Naive thymus-derived CD4-positive, alpha-beta T cell (primary cell): ENCODE results near the gene PIK3CB. TPM values are rescaled to one million over a fixed set of nuclear protein-coding genes. Genes with fewer than 3 reads are reported as not detected.

ENCODE experiments used
- ATAC-seq: fragments of 150-1000 bp; cut with Tn5 transposase; 2 replicates; pipeline ENCODE4 v1.10.0; 2021; ENCODE audit warnings: mild to moderate bottlenecking, moderate library complexity
- CTCF ChIA-PET: fragments of 350-600 bp; sonication (Branson Sonifier 250); formaldehyde crosslinking; loops from one replicate; lab custom pipeline; 2021; ENCODE audit warnings: antibody characterized with exemption; lab: Charles Lee
- POLR2A ChIA-PET: fragments of 350-600 bp; sonication (Branson Sonifier 250); formaldehyde crosslinking; loops from one replicate; lab custom pipeline; 2021; ENCODE audit warnings: antibody characterized with exemption, inconsistent platforms; lab: Charles Lee
- DNase-seq, 9 donors: peaks; one replicate each; pipeline versions ENCODE4 v3.0.0 to v3.0.0-alpha.2; 2020 to 2022; ENCODE audit warnings: mixed read lengths in 1 of 9
- H3K27ac ChIP-seq: one replicate; pipeline ENCODE4 v1.7.0; 2013; ENCODE audit warnings: mild to moderate bottlenecking, low read depth, low read length, moderate library complexity
- H3K27me3 ChIP-seq, 2 donors: one replicate each; pipeline ENCODE4 v1.7.0; 2013; ENCODE audit warnings: low read length in 2 of 2, mild to moderate bottlenecking in 2 of 2, moderate library complexity in 2 of 2; ENCODE audit not compliant: control insufficient read depth in 2 of 2, insufficient read depth in 2 of 2
- H3K36me3 ChIP-seq, 3 experiments: 1 replicate in 2 of 3; 2 replicates in 1 of 3; pipeline ENCODE4 v1.7.0; 2013; ENCODE audit warnings: low read length in 3 of 3, mild to moderate bottlenecking in 3 of 3, moderate library complexity in 1 of 3; ENCODE audit not compliant: insufficient read depth in 3 of 3, control insufficient read depth in 2 of 3
- H3K4me1 ChIP-seq, 2 donors: one replicate each; pipeline ENCODE4 v1.7.0; 2013; ENCODE audit warnings: low read length in 2 of 2, mild to moderate bottlenecking in 2 of 2, moderate library complexity in 1 of 2; ENCODE audit not compliant: control insufficient read depth in 2 of 2, insufficient read depth in 2 of 2
- H3K4me3 ChIP-seq: 2 replicates; pipeline ENCODE4 v1.7.0; 2013; ENCODE audit warnings: mild to moderate bottlenecking, low read length
- H3K9me3 ChIP-seq, 3 experiments: 1 replicate in 2 of 3; 2 replicates in 1 of 3; pipeline ENCODE4 v1.7.0; 2013; ENCODE audit warnings: low read length in 3 of 3; ENCODE audit not compliant: control insufficient read depth in 2 of 3
- H3K27ac Mint-ChIP-seq, 9 donors: one replicate each; pipeline ENCODE4 v1.8.0; 2020 to 2022; ENCODE audit warnings: mixed read lengths in 9 of 9, mild to moderate bottlenecking in 8 of 9, moderate library complexity in 5 of 9, inconsistent platforms in 2 of 9
- H3K27me3 Mint-ChIP-seq, 5 donors: one replicate each; pipeline ENCODE4 v1.8.0; 2021 to 2022; ENCODE audit warnings: mixed read lengths in 5 of 5, mild to moderate bottlenecking in 1 of 5
- H3K36me3 Mint-ChIP-seq, 5 donors: one replicate each; pipeline ENCODE4 v1.8.0; 2020 to 2022; ENCODE audit warnings: mixed read lengths in 5 of 5, mild to moderate bottlenecking in 3 of 5, inconsistent platforms in 1 of 5
- H3K4me1 Mint-ChIP-seq, 7 donors: one replicate each; pipeline ENCODE4 v1.8.0; 2020 to 2022; ENCODE audit warnings: mixed read lengths in 7 of 7, mild to moderate bottlenecking in 3 of 7, inconsistent platforms in 1 of 7
- H3K4me3 Mint-ChIP-seq, 10 donors: one replicate each; pipeline ENCODE4 v1.8.0; 2020 to 2022; ENCODE audit warnings: mild to moderate bottlenecking in 10 of 10, mixed read lengths in 10 of 10, moderate library complexity in 6 of 10, inconsistent platforms in 2 of 10
- H3K9me3 Mint-ChIP-seq, 11 donors: one replicate each; pipeline ENCODE4 v1.8.0; 2020 to 2022; ENCODE audit warnings: mixed read lengths in 11 of 11, mild to moderate bottlenecking in 4 of 11, inconsistent platforms in 1 of 11, moderate library complexity in 1 of 11
- intact Hi-C, 2 donors: fragments of 100-400 bp; cut with micrococcal nuclease; formaldehyde crosslinking; loops; one replicate each; pipeline ENCODE4 v1.15.1; 2023
- polyA plus RNA-seq, 2 donors: library from polyadenylated mRNA; unstranded; fragments of 300-500 nt; fragmentation: Illumina TruSeq; gene quantifications; one replicate each; pipeline ENCODE4 v1.2.3, GENCODE V29; 2021
- total RNA-seq, 6 experiments: library from RNA in 5 of 6; stranded (reverse) in 5 of 6; gene quantifications; 1 replicate in 5 of 6; 2 replicates in 1 of 6; pipeline ENCODE4 v1.2.3 and lab custom pipeline; 2021 to 2026

Gene PIK3CB
- total and polyA plus RNA-seq, 7 experiments from 2014 or later = 19.6 to 46.9 (median 30.3) TPM

DNA sequence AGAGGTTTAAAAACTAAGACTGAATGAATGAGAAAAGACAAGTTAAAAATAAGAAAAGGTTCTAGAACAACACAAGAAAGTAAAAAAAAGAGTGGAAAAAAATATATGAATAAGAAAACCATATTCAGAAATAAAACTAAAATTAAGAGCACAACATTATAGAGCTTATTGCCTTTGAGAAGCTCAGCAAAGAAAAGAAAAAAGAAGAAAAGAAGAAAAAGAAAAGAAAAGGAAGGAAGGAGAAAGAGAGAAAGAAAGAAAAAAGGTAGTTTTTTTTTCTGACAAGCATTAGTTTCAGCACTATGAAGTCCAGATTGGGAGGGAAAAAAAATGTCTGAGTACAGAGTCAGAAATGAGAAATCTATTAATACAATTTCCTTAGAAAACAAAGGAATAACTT lies 144.7 kb downstream of the PIK3CB start:
- no peak for ATAC-seq
- Histone ChIP-seq H3K27ac (no peak overlapping the region), H3K4me3 (no peak overlapping the region), H3K27me3 (no peaks in the 10 kb centered on the region), H3K4me1 (no peaks in the 10 kb centered on the region), H3K36me3 (peaks cover 0 to 28% (median 4%) of the 10 kb centered on the region in 3 experiments), H3K9me3 (no peaks in the 10 kb centered on the region)
- ChIA-PET POLR2A (no interaction called here), CTCF (interaction anchor here (4.3 kb wide), 1 partner anchor 226 kb away, joined by 28 read pairs; no protein-coding TSS in a partner anchor)
- peaks cover 0 to 43% (median 22%) of the 10 kb centered on the region in 5 donors for H3K36me3 Mint-ChIP-seq
- no peaks in the 10 kb centered on the region for H3K27me3 Mint-ChIP-seq
- DNase-seq = no peak
- intact Hi-C loops = no loop called here
- peak overlapping the region in 4 of 9 donors; percentile 19 to 74 (median 50) for H3K27ac Mint-ChIP-seq
- no peaks in the 10 kb centered on the region for H3K9me3 Mint-ChIP-seq
- peaks cover 0 to 7% (median 0%) of the 10 kb centered on the region in 7 donors for H3K4me1 Mint-ChIP-seq
- no peak overlapping the region for H3K4me3 Mint-ChIP-seq

DNA sequence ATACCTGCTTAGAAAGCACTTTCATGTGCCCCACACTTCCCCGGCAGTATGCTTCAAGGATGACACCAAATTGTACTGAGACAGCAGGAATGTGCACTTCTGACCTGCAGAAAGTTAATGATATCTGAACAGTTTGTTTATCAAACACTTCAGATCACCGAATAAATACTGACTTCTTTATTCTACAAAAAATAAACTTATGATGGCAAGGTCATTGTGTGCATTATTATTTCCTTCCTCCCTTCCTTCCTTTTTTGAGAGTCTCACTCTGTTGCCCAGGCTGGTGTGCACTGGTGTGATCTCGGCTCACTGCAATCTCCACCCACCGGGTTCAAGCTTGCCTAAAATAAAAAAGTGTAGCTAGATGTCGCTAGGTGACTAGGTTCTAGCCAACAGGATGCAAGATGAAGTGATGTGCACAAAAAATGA lies 145.8 kb downstream of the PIK3CB start:
- H3K27me3 Mint-ChIP-seq = no peaks in the 10 kb centered on the region
- H3K4me3 Mint-ChIP-seq = no peak overlapping the region
- H3K36me3 ChIP-seq = peaks cover 0 to 18% (median 7%) of the 10 kb centered on the region in 3 experiments
- intact Hi-C loops = loop anchor here in 1 of 2 donors (10.0 kb wide), 1 partner anchor 274 kb away; no protein-coding TSS in a partner anchor
- H3K27ac Mint-ChIP-seq = peak overlapping the region in 2 of 9 donors; percentile 7 to 69
- no peaks in the 10 kb centered on the region for H3K9me3 Mint-ChIP-seq
- no peaks in the 10 kb centered on the region for H3K4me1 ChIP-seq
- DNase-seq (peak in 1 of 9 donors; percentile 13), ATAC-seq (no peak)
- ChIA-PET POLR2A (no interaction called here), CTCF (interaction anchor here (0.5 to 4.3 kb wide), 4 partner anchors 99 to 1875 kb away, joined by 3 to 28 read pairs (median 3); no protein-coding TSS in a partner anchor)
- peaks cover 0 to 36% (median 17%) of the 10 kb centered on the region in 5 donors for H3K36me3 Mint-ChIP-seq
- H3K9me3 ChIP-seq = no peaks in the 10 kb centered on the region
- no peak overlapping the region for H3K4me3 ChIP-seq
- H3K27ac ChIP-seq = no peak overlapping the region
- H3K27me3 ChIP-seq = no peaks in the 10 kb centered on the region
- peaks cover 0 to 7% (median 0%) of the 10 kb centered on the region in 7 donors for H3K4me1 Mint-ChIP-seq

DNA sequence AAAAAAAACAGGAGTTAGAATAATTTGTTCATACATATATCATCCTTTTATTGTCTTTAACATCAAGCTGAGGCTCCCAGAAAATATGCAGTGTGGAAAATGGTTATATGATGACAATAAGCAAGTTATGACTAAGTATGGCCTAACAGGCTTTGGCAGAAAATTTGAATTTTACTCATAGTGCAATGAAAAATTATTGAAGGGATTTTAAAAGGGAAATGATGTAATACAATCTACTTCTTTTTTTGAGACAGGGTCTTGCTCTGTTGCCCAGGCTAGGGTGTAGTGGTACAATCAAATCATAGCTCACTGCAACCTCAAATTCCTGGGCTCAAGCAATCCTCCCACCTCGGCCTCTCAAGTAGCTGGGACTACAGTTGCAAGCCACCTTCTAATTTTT lies 147.5 kb downstream of the PIK3CB start:
- peaks cover 0 to 7% (median 0%) of the 10 kb centered on the region in 7 donors for H3K4me1 Mint-ChIP-seq
- no peaks in the 10 kb centered on the region for H3K4me1 ChIP-seq
- peaks cover 0 to 12% (median 9%) of the 10 kb centered on the region in 3 experiments for H3K36me3 ChIP-seq
- ChIA-PET POLR2A (no interaction called here), CTCF (interaction anchor here (1.7 to 4.3 kb wide), 2 partner anchors 226 to 228 kb away, joined by 3 to 28 read pairs; no protein-coding TSS in a partner anchor)
- no peaks in the 10 kb centered on the region for H3K9me3 Mint-ChIP-seq
- peaks cover 0 to 46% (median 25%) of the 10 kb centered on the region in 5 donors for H3K36me3 Mint-ChIP-seq
- intact Hi-C loops = loop anchor here in 1 of 2 donors (10.0 kb wide), 1 partner anchor 272 kb away; no protein-coding TSS in a partner anchor
- H3K27me3 ChIP-seq = no peaks in the 10 kb centered on the region
- ATAC-seq (no peak), DNase-seq (no peak)
- H3K4me3 Mint-ChIP-seq = no peak overlapping the region
- peak overlapping the region in 1 of 9 donors; percentile 66 for H3K27ac Mint-ChIP-seq
- no peak overlapping the region for H3K4me3 ChIP-seq
- no peak overlapping the region for H3K27ac ChIP-seq
- no peaks in the 10 kb centered on the region for H3K9me3 ChIP-seq
- no peaks in the 10 kb centered on the region for H3K27me3 Mint-ChIP-seq

DNA sequence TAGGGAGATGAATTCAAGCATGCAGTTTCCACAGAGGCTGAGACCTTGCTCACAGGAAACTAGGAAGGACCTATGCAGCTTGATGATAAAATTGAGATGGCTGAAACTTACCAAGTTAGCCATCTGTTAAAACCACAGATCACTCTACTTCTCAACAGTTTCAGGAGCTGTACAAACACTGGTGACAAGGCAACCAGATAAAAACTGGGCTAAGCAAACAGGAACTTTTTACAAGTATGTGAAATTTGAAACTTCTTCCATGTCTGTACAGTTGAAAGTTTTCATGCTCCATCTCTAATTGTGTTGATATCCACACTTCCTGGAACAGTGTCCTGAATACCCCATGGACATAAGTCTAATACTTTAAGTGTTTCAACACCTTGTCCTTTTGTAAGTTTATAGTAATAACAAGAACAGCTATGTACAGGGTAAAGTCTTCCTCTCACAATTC lies 147.9 kb downstream of the PIK3CB start:
- Mint-ChIP-seq H3K9me3 (no peaks in the 10 kb centered on the region), H3K27me3 (no peaks in the 10 kb centered on the region), H3K4me3 (no peak overlapping the region), H3K36me3 (peaks cover 0 to 50% (median 27%) of the 10 kb centered on the region in 5 donors), H3K27ac (no peak overlapping the region), H3K4me1 (peaks cover 0 to 7% (median 0%) of the 10 kb centered on the region in 7 donors)
- DNase-seq = no peak
- peaks cover 0 to 12% (median 9%) of the 10 kb centered on the region in 3 experiments for H3K36me3 ChIP-seq
- intact Hi-C loops = loop anchor here in 1 of 2 donors (10.0 kb wide), 1 partner anchor 272 kb away; no protein-coding TSS in a partner anchor
- H3K27me3 ChIP-seq = no peaks in the 10 kb centered on the region
- no peaks in the 10 kb centered on the region for H3K4me1 ChIP-seq
- no peaks in the 10 kb centered on the region for H3K9me3 ChIP-seq
- ChIA-PET CTCF (interaction anchor here (1.7 to 4.3 kb wide), 2 partner anchors 226 to 229 kb away, joined by 3 to 28 read pairs; no protein-coding TSS in a partner anchor), POLR2A (no interaction called here)
- H3K27ac ChIP-seq = no peak overlapping the region
- no peak overlapping the region for H3K4me3 ChIP-seq
- ATAC-seq = peak; percentile 63

DNA sequence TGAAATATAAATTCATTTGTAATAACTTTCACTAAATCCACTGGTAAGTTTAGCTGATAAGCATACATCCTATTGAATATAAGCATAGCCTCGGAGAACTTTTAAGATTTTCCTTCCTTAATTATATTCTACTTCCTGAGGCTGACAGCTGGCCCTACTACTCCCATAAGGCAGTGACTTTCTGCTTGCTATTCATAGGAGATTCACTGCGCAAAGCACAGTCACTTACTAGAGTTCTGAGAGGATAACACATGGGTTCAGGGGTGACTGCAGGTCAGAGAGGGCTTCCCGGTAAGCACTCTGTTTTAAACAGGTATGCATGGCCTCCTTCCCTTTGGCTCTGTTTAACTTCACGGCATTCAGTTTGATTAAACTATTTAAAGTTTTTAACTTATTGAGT lies 150.3 kb downstream of the PIK3CB start:
- H3K36me3 Mint-ChIP-seq = peaks cover 0 to 46% (median 29%) of the 10 kb centered on the region in 5 donors
- CTCF ChIA-PET = no interaction called here

DNA sequence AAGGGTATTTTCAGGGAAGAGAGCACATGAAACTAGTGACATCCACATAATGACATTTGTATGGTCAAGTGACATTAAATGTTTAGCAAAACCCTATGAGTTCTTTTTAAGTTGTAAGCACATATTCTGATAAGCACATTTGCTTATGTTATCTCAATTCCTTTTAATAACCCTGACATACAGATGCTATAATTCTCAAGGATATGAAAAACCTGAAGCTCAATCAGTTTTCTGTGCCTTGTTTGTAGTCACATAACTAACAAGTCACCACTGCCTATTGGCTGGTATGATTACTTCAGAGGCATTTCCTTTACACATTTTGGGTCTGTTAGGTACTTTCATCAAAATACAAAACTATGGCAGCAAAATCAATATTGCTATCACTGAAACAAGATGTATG lies 152.1 kb downstream of the PIK3CB start:
- Mint-ChIP-seq H3K27me3 (no peaks in the 10 kb centered on the region), H3K9me3 (no peaks in the 10 kb centered on the region), H3K4me1 (peaks cover 0 to 7% (median 0%) of the 10 kb centered on the region in 7 donors), H3K27ac (no peak overlapping the region), H3K4me3 (no peak overlapping the region), H3K36me3 (peaks cover 0 to 42% (median 33%) of the 10 kb centered on the region in 5 donors)
- peaks cover 0 to 20% (median 7%) of the 10 kb centered on the region in 3 experiments for H3K36me3 ChIP-seq
- ChIA-PET POLR2A (no interaction called here), CTCF (no interaction called here)
- H3K4me3 ChIP-seq = no peak overlapping the region
- H3K27ac ChIP-seq = no peak overlapping the region
- H3K9me3 ChIP-seq = no peaks in the 10 kb centered on the region
- no peak for DNase-seq
- no peaks in the 10 kb centered on the region for H3K4me1 ChIP-seq
- no peak for ATAC-seq
- intact Hi-C loops = loop anchor here in 1 of 2 donors (10.0 kb wide), 1 partner anchor 268 kb away; no protein-coding TSS in a partner anchor
- no peaks in the 10 kb centered on the region for H3K27me3 ChIP-seq

More for the DNA sequence above, 150.3 kb downstream of the PIK3CB start:
- H3K27me3 ChIP-seq = no peaks in the 10 kb centered on the region
- no peak overlapping the region for H3K4me3 ChIP-seq
- H3K27ac ChIP-seq = no peak overlapping the region
- no peak for DNase-seq
- POLR2A ChIA-PET = no interaction called here
- Mint-ChIP-seq H3K4me3 (no peak overlapping the region), H3K9me3 (no peaks in the 10 kb centered on the region), H3K27me3 (no peaks in the 10 kb centered on the region), H3K4me1 (peaks cover 0 to 7% (median 0%) of the 10 kb centered on the region in 7 donors), H3K27ac (no peak overlapping the region)
- peaks cover 0 to 18% (median 9%) of the 10 kb centered on the region in 3 experiments for H3K36me3 ChIP-seq
- no peaks in the 10 kb centered on the region for H3K4me1 ChIP-seq
- ATAC-seq = no peak
- intact Hi-C loops = loop anchor here in 1 of 2 donors (10.0 kb wide), 1 partner anchor 270 kb away; no protein-coding TSS in a partner anchor
- H3K9me3 ChIP-seq = no peaks in the 10 kb centered on the region
